Endothelial cell of umbilical vein (primary cell): ENCODE results near the gene OR10P1. TPM values are rescaled to one million over a fixed set of nuclear protein-coding genes. Genes with fewer than 3 reads are reported as not detected.

Experiments used
- BruUV-seq: library from RNA; stranded (reverse); fragments of 400-500 nt; replicated peaks from 2 replicates; lab custom pipeline; 2021; lab: Mats Ljungman, UMichigan
- CTCF ChIA-PET: fragments of 300-600, 350-600 bp; sonication (Branson Sonifier 250); formaldehyde crosslinking; loops from one replicate; lab custom pipeline; 2021; ENCODE audit warnings: antibody characterized with exemption, inconsistent platforms; lab: Charles Lee
- POLR2A ChIA-PET: fragments of 300-600, 350-600 bp; sonication (Branson Sonifier 250); formaldehyde crosslinking; loops from one replicate; lab custom pipeline; 2021; ENCODE audit warnings: antibody characterized with exemption, inconsistent platforms; lab: Charles Lee
- DNase-seq: peaks from one replicate; pipeline ENCODE4 v3.0.0-alpha.2; 2011; ENCODE audit warnings: low read depth, low spot score
- FAIRE-seq: peaks from 2 replicates; lab custom pipeline; 2011; peaks lifted over from hg19 to GRCh38; lab: Jason Lieb, UNC
- H2AFZ ChIP-seq: 2 replicates; pipeline ENCODE4 v1.6.0; 2012; ENCODE audit warnings: low read depth, low read length, control low read depth, inconsistent platforms
- H3K27ac ChIP-seq: 2 replicates; pipeline ENCODE4 v1.5.1; 2011; ENCODE audit warnings: low read depth, mild to moderate bottlenecking, control low read depth, low read length, moderate library complexity; ENCODE audit not compliant: insufficient read depth
- H3K27me3 ChIP-seq, 2 experiments: 2 replicates each; pipeline versions ENCODE4 v1.6.0 to v1.6.1; 2011; ENCODE audit warnings: low read length in 2 of 2, mixed read lengths in 1 of 2; ENCODE audit not compliant: control insufficient read depth in 2 of 2, insufficient read depth in 2 of 2
- H3K36me3 ChIP-seq, 2 experiments: 2 replicates in 1 of 2; 3 replicates in 1 of 2; pipeline ENCODE4 v1.5.1; 2011; ENCODE audit warnings: low read length in 2 of 2, mild to moderate bottlenecking in 1 of 2, moderate library complexity in 1 of 2; ENCODE audit not compliant: control insufficient read depth in 2 of 2, insufficient read depth in 2 of 2; ENCODE audit errors: extremely low read depth in 1 of 2
- H3K4me1 ChIP-seq: 3 replicates; pipeline ENCODE4 v1.5.1; 2011; ENCODE audit warnings: mild to moderate bottlenecking, low read length; ENCODE audit not compliant: control insufficient read depth, insufficient read depth; ENCODE audit errors: extremely low read depth
- H3K4me2 ChIP-seq: 2 replicates; pipeline ENCODE4 v1.6.1; 2011; ENCODE audit warnings: low read length, control low read depth, mixed read lengths; ENCODE audit not compliant: insufficient read depth
- H3K4me3 ChIP-seq, 3 experiments: fragments of 200-600 bp in 1 of 3; sonication (generic), shearing (Covaris generic) in 1 of 3; replicated peaks in 1 of 3; 2 replicates each; pipeline ENCODE4 v1.5.1; 2011 to 2016; ENCODE audit warnings: control low read depth in 3 of 3, low read length in 3 of 3, mild to moderate bottlenecking in 2 of 3, inconsistent platforms in 1 of 3, low read depth in 1 of 3, moderate library complexity in 1 of 3; ENCODE audit not compliant: insufficient read depth in 1 of 3
- H3K79me2 ChIP-seq: 2 replicates; pipeline ENCODE4 v1.6.0; 2012; ENCODE audit warnings: low read length, inconsistent platforms; ENCODE audit not compliant: control insufficient read depth, insufficient read depth
- H3K9ac ChIP-seq: replicated peaks from 2 replicates; pipeline ENCODE3; 2011; ENCODE audit warnings: low read length, control low read depth; ENCODE audit not compliant: insufficient read depth; ENCODE audit errors: extremely low read depth
- H3K9me1 ChIP-seq: replicated peaks from 3 replicates; pipeline ENCODE4 v1.6.0; 2011; ENCODE audit warnings: mild to moderate bottlenecking, low read length; ENCODE audit not compliant: control insufficient read depth, insufficient read depth; ENCODE audit errors: extremely low read depth
- H3K9me3 ChIP-seq: replicated peaks from 2 replicates; pipeline ENCODE4 v1.5.1; 2012; ENCODE audit warnings: low read length, inconsistent platforms; ENCODE audit not compliant: control insufficient read depth, insufficient read depth
- H4K20me1 ChIP-seq: replicated peaks from 2 replicates; pipeline ENCODE3; 2011; ENCODE audit warnings: mild to moderate bottlenecking, low read length; ENCODE audit not compliant: control insufficient read depth, insufficient read depth; ENCODE audit errors: extremely low read depth
- FOS ChIP-seq: IDR thresholded peaks from 2 replicates; pipeline ENCODE4 v1.6.1; 2011; ENCODE audit warnings: mild to moderate bottlenecking, low read length, moderate library complexity, borderline replicate concordance; ENCODE audit not compliant: insufficient read depth
- GATA2 ChIP-seq: IDR thresholded peaks from 2 replicates; pipeline ENCODE4 v1.7.0; 2011; ENCODE audit warnings: low read depth, mild to moderate bottlenecking, moderate library complexity, mixed read lengths, low read length; ENCODE audit not compliant: insufficient read length, insufficient read depth
- MYC ChIP-seq: IDR thresholded peaks from one replicate; pipeline ENCODE4 v1.6.1; 2011; ENCODE audit warnings: mild to moderate bottlenecking, low read depth, low read length
- POLR2AphosphoS5 ChIP-seq: IDR thresholded peaks from 2 replicates; pipeline ENCODE4 v1.6.1; 2012; ENCODE audit warnings: low read depth, mild to moderate bottlenecking, control low read depth, low read length, moderate library complexity; ENCODE audit not compliant: insufficient read depth
- dilution Hi-C: fragments of 300-500 bp; cut with MboI; formaldehyde crosslinking; loops from one replicate; pipeline ENCODE4 v1.15.0; 2019; ENCODE audit warnings: low sequenced_read_pairs; ENCODE audit not compliant: extremely low pct_ligation_motif_present
- intact Hi-C: fragments of 100-400 bp; cut with micrococcal nuclease; formaldehyde crosslinking; loops from one replicate; pipeline ENCODE4 v1.10.0; 2022
- polyA plus RNA-seq, 4 experiments: library from polyadenylated mRNA; depleted of rRNA in 3 of 4; stranded (reverse) in 3 of 4; unstranded in 1 of 4; fragments of >200 nt; gene quantifications; 2 replicates each; pipeline versions ENCODE4 v1.2.1 to v1.2.3, GENCODE V29; 2011 to 2012; ENCODE audit warnings: missing spikeins in 1 of 4
- total RNA-seq: library from RNA; stranded (reverse); gene quantifications from 2 replicates; pipeline ENCODE4 v1.2.3, GENCODE V29; 2021
- TF ChIP-seq, protein P1 (sequence below): IDR thresholded peaks from 2 replicates; pipeline ENCODE4 v1.6.1; 2011; ENCODE audit not compliant: insufficient read depth, insufficient read length
- TF ChIP-seq, protein P2 (sequence below), 2 donors: IDR thresholded peaks; 1 replicate in 1 of 2; 2 replicates in 1 of 2; pipeline ENCODE4 v1.5.1; 2011; ENCODE audit warnings: low read length in 2 of 2, mild to moderate bottlenecking in 2 of 2, moderate library complexity in 2 of 2, control low read depth in 1 of 2, inconsistent platforms in 1 of 2, low read depth in 1 of 2; ENCODE audit not compliant: insufficient read depth in 1 of 2; ENCODE audit errors: extremely low read depth in 1 of 2

Gene OR10P1
- total and polyA plus RNA-seq, 2 donors (not counting 3 experiments of a cell fraction or from before 2014, with no cell fraction given), result not detected

DNA sequence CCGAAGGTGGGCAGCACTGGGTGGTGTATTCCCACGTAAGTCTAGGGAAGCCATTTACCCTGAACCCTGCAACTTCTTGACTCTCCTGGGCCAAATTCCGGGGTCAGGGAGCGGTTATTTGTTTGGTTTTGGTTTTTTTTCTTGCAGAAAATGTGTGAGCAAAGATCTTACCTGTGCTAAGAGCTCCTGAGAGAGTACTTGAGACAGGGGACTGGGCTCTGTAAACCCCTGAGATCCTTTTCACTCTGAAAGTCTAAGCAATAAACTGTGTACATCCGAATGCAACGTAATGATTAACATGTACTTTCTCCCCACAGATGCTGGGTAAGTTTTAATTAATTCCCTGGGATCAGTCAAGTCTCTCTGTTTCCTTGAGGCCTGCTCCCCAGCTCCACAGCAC is 21.5 kb downstream of the OR10P1 start:
- H2AFZ ChIP-seq, result no peak overlapping the region
- peaks cover 9 to 15% of the 10 kb centered on the region in 2 experiments for H3K27me3 ChIP-seq
- no peaks in the 10 kb centered on the region for H3K9me1 ChIP-seq
- CTCF ChIA-PET, result interaction anchor here (1.1 to 5.9 kb wide), 5 partner anchors 13 to 79 kb away, joined by 3 to 82 read pairs (median 15); a partner anchor contains a TSS
- H4K20me1 ChIP-seq, result no peaks in the 10 kb centered on the region
- DNase-seq, result no peak
- H3K79me2 ChIP-seq, result no peaks in the 10 kb centered on the region
- no peak overlapping the region for H3K4me3 ChIP-seq
- no peaks in the 10 kb centered on the region for H3K36me3 ChIP-seq
- H3K9ac ChIP-seq, result no peak overlapping the region
- H3K4me2 ChIP-seq, result no peak overlapping the region
- BruUV-seq, result no TSS peak
- dilution Hi-C loops (no loop called here), intact Hi-C loops (no loop called here)
- TF ChIP-seq MYC (no peak), GATA2 (no peak), POLR2AphosphoS5 (no peak), FOS (no peak)
- TF ChIP-seq, protein P1, sequence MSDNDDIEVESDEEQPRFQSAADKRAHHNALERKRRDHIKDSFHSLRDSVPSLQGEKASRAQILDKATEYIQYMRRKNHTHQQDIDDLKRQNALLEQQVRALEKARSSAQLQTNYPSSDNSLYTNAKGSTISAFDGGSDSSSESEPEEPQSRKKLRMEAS, result no peak
- TF ChIP-seq, protein P2, sequence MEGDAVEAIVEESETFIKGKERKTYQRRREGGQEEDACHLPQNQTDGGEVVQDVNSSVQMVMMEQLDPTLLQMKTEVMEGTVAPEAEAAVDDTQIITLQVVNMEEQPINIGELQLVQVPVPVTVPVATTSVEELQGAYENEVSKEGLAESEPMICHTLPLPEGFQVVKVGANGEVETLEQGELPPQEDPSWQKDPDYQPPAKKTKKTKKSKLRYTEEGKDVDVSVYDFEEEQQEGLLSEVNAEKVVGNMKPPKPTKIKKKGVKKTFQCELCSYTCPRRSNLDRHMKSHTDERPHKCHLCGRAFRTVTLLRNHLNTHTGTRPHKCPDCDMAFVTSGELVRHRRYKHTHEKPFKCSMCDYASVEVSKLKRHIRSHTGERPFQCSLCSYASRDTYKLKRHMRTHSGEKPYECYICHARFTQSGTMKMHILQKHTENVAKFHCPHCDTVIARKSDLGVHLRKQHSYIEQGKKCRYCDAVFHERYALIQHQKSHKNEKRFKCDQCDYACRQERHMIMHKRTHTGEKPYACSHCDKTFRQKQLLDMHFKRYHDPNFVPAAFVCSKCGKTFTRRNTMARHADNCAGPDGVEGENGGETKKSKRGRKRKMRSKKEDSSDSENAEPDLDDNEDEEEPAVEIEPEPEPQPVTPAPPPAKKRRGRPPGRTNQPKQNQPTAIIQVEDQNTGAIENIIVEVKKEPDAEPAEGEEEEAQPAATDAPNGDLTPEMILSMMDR (IDR thresholded peaks at IDR 0.05; ENCODE audit: extremely low read depth in 1 of 2, insufficient read depth in 1 of 2, low read depth in 1 of 2, low read length in 2 of 2), result no peak
- no peaks in the 10 kb centered on the region for H3K9me3 ChIP-seq
- no peak for FAIRE-seq
- H3K27ac ChIP-seq, result no peak overlapping the region
- POLR2A ChIA-PET, result no interaction called here
- no peaks in the 10 kb centered on the region for H3K4me1 ChIP-seq
